GM23338 (cell line): Measurements from ENCODE around the gene MINDY3. TPM values are rescaled to one million over a fixed set of nuclear protein-coding genes. Genes with fewer than 3 reads are reported as not detected.

Experiments used
- ATAC-seq: fragments of 200-7000 bp; cut with Tn5 transposase; 3 replicates; pipeline ENCODE4 v1.9.1; 2020
- DNase-seq: peaks from one replicate; pipeline ENCODE4 v3.0.0-alpha.2; 2015; ENCODE audit warnings: low spot score
- H2AFZ ChIP-seq: fragments of 200-600 bp; sonication (generic); 2 replicates; pipeline ENCODE4 v1.8.0; 2016; ENCODE audit warnings: antibody characterized with exemption, mild to moderate bottlenecking, moderate library complexity
- H3F3A ChIP-seq: fragments of 200-600 bp; sonication (generic); replicated peaks from 2 replicates; pipeline ENCODE4 v1.8.0; 2017; ENCODE audit warnings: antibody characterized with exemption, mixed run types, low read depth
- H3K27ac ChIP-seq: fragments of 200-600 bp; sonication (generic); 2 replicates; pipeline ENCODE4 v1.6.1; 2016; ENCODE audit warnings: low read depth
- H3K27me3 ChIP-seq: fragments of 200-600 bp; sonication (generic); 2 replicates; pipeline ENCODE4 v1.8.0; 2016; ENCODE audit warnings: mild to moderate bottlenecking, mixed run types, moderate library complexity; ENCODE audit not compliant: insufficient read depth
- H3K36me3 ChIP-seq: fragments of 200-600 bp; sonication (generic); 2 replicates; pipeline ENCODE4 v1.8.0; 2016; ENCODE audit warnings: mild to moderate bottlenecking; ENCODE audit not compliant: insufficient read depth
- H3K4me1 ChIP-seq: fragments of 200-600 bp; sonication (generic); 2 replicates; pipeline ENCODE4 v1.8.0; 2016; ENCODE audit warnings: mild to moderate bottlenecking, moderate library complexity; ENCODE audit not compliant: insufficient read depth
- H3K4me2 ChIP-seq: fragments of 200-600 bp; sonication (generic); 2 replicates; pipeline ENCODE4 v1.7.1; 2017; ENCODE audit warnings: mixed run types
- H3K4me3 ChIP-seq: fragments of 200-600 bp; sonication (generic); 2 replicates; pipeline ENCODE4 v1.6.1; 2016; ENCODE audit warnings: mixed run types
- H3K79me2 ChIP-seq: fragments of 200-600 bp; sonication (generic); replicated peaks from 2 replicates; pipeline ENCODE4 v1.8.0; 2017; ENCODE audit warnings: mild to moderate bottlenecking; ENCODE audit not compliant: insufficient read depth
- H3K9me2 ChIP-seq: fragments of 200-600 bp; sonication (generic); 2 replicates; pipeline ENCODE4 v1.8.0; 2017; ENCODE audit not compliant: insufficient read depth
- H4K20me1 ChIP-seq: fragments of 200-600 bp; sonication (generic); replicated peaks from 2 replicates; pipeline ENCODE4 v1.8.0; 2017; ENCODE audit warnings: mild to moderate bottlenecking; ENCODE audit not compliant: insufficient read depth
- H3K27ac Mint-ChIP-seq: 2 replicates; pipeline ENCODE4 v1.8.0; 2020; ENCODE audit warnings: inconsistent platforms, mild to moderate bottlenecking, moderate library complexity, mixed read lengths
- H3K27me3 Mint-ChIP-seq: 3 replicates; pipeline ENCODE4 v1.8.0; 2022; ENCODE audit warnings: low read depth, mild to moderate bottlenecking, moderate library complexity, mixed read lengths, inconsistent platforms; ENCODE audit not compliant: insufficient read depth, poor library complexity
- H3K36me3 Mint-ChIP-seq: 3 replicates; pipeline ENCODE4 v1.8.0; 2021; ENCODE audit warnings: low read depth, mild to moderate bottlenecking, inconsistent platforms, moderate library complexity, mixed read lengths
- H3K4me1 Mint-ChIP-seq: 3 replicates; pipeline ENCODE4 v1.8.0; 2020; ENCODE audit warnings: mild to moderate bottlenecking, inconsistent platforms, mixed read lengths
- H3K4me3 Mint-ChIP-seq: 3 replicates; pipeline ENCODE4 v1.8.0; 2021; ENCODE audit warnings: moderate library complexity, mild to moderate bottlenecking, inconsistent platforms, mixed read lengths
- H3K9me3 Mint-ChIP-seq: 3 replicates; pipeline ENCODE4 v1.8.0; 2020; ENCODE audit warnings: moderate library complexity, mild to moderate bottlenecking, inconsistent platforms, mixed read lengths
- CREB1 ChIP-seq: fragments of 250-450 bp; sonication (Bioruptor Pico); IDR thresholded peaks from 2 replicates; pipeline ENCODE4 v1.5.0; 2020; ENCODE audit warnings: low read depth, mild to moderate bottlenecking, moderate library complexity
- CTCF ChIP-seq, 2 experiments: fragments of 200-600 bp in 1 of 2; sonication (generic) in 1 of 2; conservative IDR thresholded peaks; 2 replicates each; pipeline versions ENCODE4 v1.5.1 to v1.6.1; 2016 to 2017; ENCODE audit warnings: antibody characterized with exemption in 2 of 2, low read depth in 2 of 2, mild to moderate bottlenecking in 2 of 2, moderate library complexity in 1 of 2
- ETS1 ChIP-seq: IDR thresholded peaks from 2 replicates; pipeline ENCODE4 v1.6.1; 2016; ENCODE audit warnings: antibody characterized with exemption
- EZH2phosphoT487 ChIP-seq: fragments of 200-600 bp; sonication (generic); IDR thresholded peaks from one replicate; pipeline ENCODE4 v1.8.1; 2018; ENCODE audit warnings: antibody characterized with exemption; ENCODE audit not compliant: unreplicated experiment
- JUNB ChIP-seq: IDR thresholded peaks from one replicate; pipeline ENCODE4 v1.6.1; 2016; ENCODE audit warnings: antibody characterized with exemption; ENCODE audit not compliant: unreplicated experiment
- NANOG ChIP-seq: IDR thresholded peaks from 2 replicates; pipeline ENCODE4 v1.6.1; 2016; ENCODE audit warnings: antibody characterized with exemption, borderline replicate concordance
- POLR2AphosphoS5 ChIP-seq: IDR thresholded peaks from 2 replicates; pipeline ENCODE4 v1.6.1; 2016; ENCODE audit warnings: antibody characterized with exemption, low read depth
- STAT1 ChIP-seq: IDR thresholded peaks from one replicate; pipeline ENCODE4 v1.6.1; 2016; ENCODE audit warnings: antibody characterized with exemption; ENCODE audit not compliant: unreplicated experiment
- ZNF114 ChIP-seq: fragments of 250-450 bp; sonication (Bioruptor Pico); IDR thresholded peaks from 2 replicates; pipeline ENCODE4 v1.5.0; 2020; ENCODE audit warnings: mild to moderate bottlenecking, moderate library complexity
- ZNF331 ChIP-seq: fragments of 250-450 bp; sonication (Bioruptor Pico); IDR thresholded peaks from 2 replicates; pipeline ENCODE4 v1.5.0; 2020; ENCODE audit warnings: low read depth, mild to moderate bottlenecking, moderate library complexity
- ZNF462 ChIP-seq: fragments of 250-450 bp; sonication (Bioruptor Pico); IDR thresholded peaks from 2 replicates; pipeline ENCODE4 v1.5.0; 2020; ENCODE audit warnings: mild to moderate bottlenecking, moderate library complexity
- polyA plus RNA-seq: library from polyadenylated mRNA; unstranded; fragments of >200 nt; fragmentation: Nextera tagmentation; extraction: Ambion mirVana; gene quantifications from 2 replicates; pipeline ENCODE4 v1.2.1, GENCODE V29; 2016
- total RNA-seq: library from RNA; depleted of rRNA; stranded (reverse); fragments of >200 nt; shearing (Covaris generic); gene quantifications from 2 replicates; pipeline ENCODE4 v1.2.3, GENCODE V29; 2014

Gene MINDY3
- total and polyA plus RNA-seq, 2 experiments from 2014 or later, result 10.2 to 13.6 TPM

GRCh38 chr10:15863733-15864132 lies 3.4 kb upstream of the MINDY3 start (continued):
- TF ChIP-seq CREB1 (CRISPR knock-in tag), result no peak
- no peak for TF ChIP-seq EZH2phosphoT487
- no peak for TF ChIP-seq ZNF462
- no peak for TF ChIP-seq ZNF331 (CRISPR knock-in tag)
- TF ChIP-seq ETS1, result no peak

- peaks cover 14% of the 10 kb centered on the region for H3K79me2 ChIP-seq
- no peaks in the 10 kb centered on the region for H4K20me1 ChIP-seq
- peaks cover 3% of the 10 kb centered on the region; the same call in 1 of the 2 replicates for H3K4me1 ChIP-seq
- H3K36me3 Mint-ChIP-seq, result no peaks in the 10 kb centered on the region
- ATAC-seq, result no peak
- H3K27me3 ChIP-seq, result peaks cover 64% of the 10 kb centered on the region
- no peaks in the 10 kb centered on the region for H3F3A ChIP-seq
- no peak overlapping the region for H2AFZ ChIP-seq
- TF ChIP-seq ZNF114, result no peak
- TF ChIP-seq JUNB, result no peak
- TF ChIP-seq ZNF331 (CRISPR knock-in tag), result no peak
- TF ChIP-seq ETS1, result no peak
- TF ChIP-seq STAT1, result no peak
- TF ChIP-seq CREB1 (CRISPR knock-in tag), result no peak
- no peak for TF ChIP-seq CTCF (conservative IDR thresholded peaks at IDR 0.05; ENCODE audit: low read depth in 2 of 2)
- no peak for TF ChIP-seq NANOG
- no peak for TF ChIP-seq POLR2AphosphoS5
- H3K4me2 ChIP-seq, result no peak overlapping the region
- H3K4me3 Mint-ChIP-seq, result no peak overlapping the region
- H3K36me3 ChIP-seq, result no peaks in the 10 kb centered on the region
- H3K9me3 Mint-ChIP-seq, result peaks cover 5% of the 10 kb centered on the region; the same call in 2 of the 3 replicates
- H3K9me2 ChIP-seq, result peaks cover 23% of the 10 kb centered on the region
- no peak overlapping the region for H3K4me3 ChIP-seq
- no peak overlapping the region for H3K27ac ChIP-seq
- peaks cover 7% of the 10 kb centered on the region; the same call in 2 of the 3 replicates for H3K4me1 Mint-ChIP-seq
- H3K27me3 Mint-ChIP-seq, result peaks cover 29% of the 10 kb centered on the region
- no peak for DNase-seq
- no peak overlapping the region for H3K27ac Mint-ChIP-seq
Measured at GRCh38 chr10:15863323-15863722, 3.0 kb upstream of the MINDY3 start.
